Testis (tissue), 3 donors: Measurements from ENCODE around the gene PTH2R. TPM values are rescaled to one million over a fixed set of nuclear protein-coding genes. Genes with fewer than 3 reads are reported as not detected.
"Not testable (repeated sequence)": the region's sequence is repeated elsewhere in the genome, so short reads cannot be mapped to it uniquely, and the experiment has no call there.

Experiments
- DNase-seq: peaks from one replicate; pipeline ENCODE4 v3.0.0-alpha.2; 2019
- H3K27ac ChIP-seq, 2 donors: fragments of 200-600 bp; sonication (generic); one replicate each; pipeline ENCODE4 v1.5.1; 2019
- H3K27me3 ChIP-seq: fragments of 200-600 bp; sonication (generic); one replicate; pipeline ENCODE4 v1.5.1; 2019
- H3K36me3 ChIP-seq: fragments of 200-600 bp; sonication (generic); one replicate; pipeline ENCODE4 v1.5.1; 2017; ENCODE audit warnings: low read depth; ENCODE audit errors: missing control alignments
- H3K4me1 ChIP-seq: fragments of 200-600 bp; sonication (generic); one replicate; pipeline ENCODE4 v1.5.1; 2019
- H3K4me3 ChIP-seq, 2 donors: fragments of 200-600 bp; sonication (generic); one replicate each; pipeline ENCODE4 v1.5.1; 2017 to 2019
- H3K9me3 ChIP-seq: fragments of 200-600 bp; sonication (generic); one replicate; pipeline ENCODE4 v1.5.1; 2017
- CTCF ChIP-seq, 3 experiments: fragments of 450-650 bp in 2 of 3; fragments of 200-600 bp in 1 of 3; sonication (generic) in 1 of 3; IDR thresholded peaks; one replicate each; pipeline ENCODE4 v1.5.1; 2016 to 2019; ENCODE audit warnings: antibody characterized with exemption in 3 of 3, mild to moderate bottlenecking in 2 of 3, moderate library complexity in 1 of 3
- POLR2A ChIP-seq: fragments of 450-650 bp; IDR thresholded peaks from one replicate; pipeline ENCODE4 v1.6.1; 2017; ENCODE audit warnings: antibody characterized with exemption, mild to moderate bottlenecking, moderate library complexity
- WGBS, 2 donors: methylation state at CpG; one replicate each; pipeline ENCODE4 v1.1.5; 2018; 5-methylcytosine and 5-hydroxymethylcytosine counted together
- intact Hi-C: fragments of 100-400 bp; cut with DNase I; formaldehyde crosslinking; loops from one replicate; pipeline ENCODE4 v1.15.1; 2023; ENCODE audit warnings: low total_unique reads
- polyA plus RNA-seq: library from polyadenylated mRNA; stranded (reverse); fragments of 350-450 nt; fragmentation: Illumina TruSeq; extraction: RNeasy Lipid Tissue Mini Kit (QIAGEN cat#74804); gene quantifications from one replicate; pipeline ENCODE4 v1.2.3, GENCODE V29; 2014; ENCODE audit warnings: low read depth, low replicate concordance; ENCODE audit not compliant: insufficient read depth
- total RNA-seq, 2 donors: library from RNA; depleted of rRNA; stranded (reverse); fragments of >200 nt; gene quantifications; one replicate each; pipeline ENCODE4 v1.2.3, GENCODE V29; 2016

Gene PTH2R
- total and polyA plus RNA-seq, 3 donors from 2014 or later, result 1.3 to 1.9 (median 1.5) TPM

DNA sequence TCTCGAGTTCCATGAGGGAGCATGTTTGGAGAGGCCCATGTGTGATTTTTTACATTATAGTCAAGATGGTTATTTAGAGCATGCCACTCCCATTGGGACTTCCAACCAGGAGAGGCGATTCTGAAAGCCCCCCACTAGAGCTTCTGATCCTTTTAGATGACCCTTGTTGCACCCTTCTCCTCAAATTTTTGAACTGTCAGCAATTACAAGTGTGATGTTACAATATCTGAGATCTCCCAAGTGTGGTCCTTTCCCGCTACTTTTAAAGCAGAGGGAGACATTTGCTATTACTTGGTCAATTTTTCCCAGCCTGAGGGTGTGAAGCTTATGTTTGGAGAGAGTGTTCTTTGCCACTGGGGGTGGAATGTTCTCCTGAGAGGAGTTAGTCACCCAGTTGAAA is 16.7 kb upstream of the PTH2R start:
- intact Hi-C loops, result no loop called here
- Histone ChIP-seq H3K4me3 (no peak overlapping the region), H3K27ac (no peak overlapping the region), H3K27me3 (no peaks in the 10 kb centered on the region), H3K9me3 (no peaks in the 10 kb centered on the region), H3K4me1 (no peaks in the 10 kb centered on the region), H3K36me3 (no peaks in the 10 kb centered on the region)
- DNase-seq, result no peak
- WGBS, 2 donors, result 87 to 94% methylated on average over 3 of the region's 3 CpGs
- no peak for TF ChIP-seq POLR2A
- no peak for TF ChIP-seq CTCF (IDR thresholded peaks at IDR 0.05)

GRCh38 chr2:208392300-208392699 is 14.3 kb upstream of the PTH2R start:
- WGBS, 2 donors, result 83 to 94% methylated on average over 3 of the region's 3 CpGs
- Histone ChIP-seq H3K36me3 (no peaks in the 10 kb centered on the region), H3K27me3 (no peaks in the 10 kb centered on the region), H3K4me3 (no peak overlapping the region), H3K4me1 (no peaks in the 10 kb centered on the region), H3K9me3 (no peaks in the 10 kb centered on the region), H3K27ac (no peak overlapping the region)
- TF ChIP-seq POLR2A (no peak), CTCF (IDR thresholded peaks at IDR 0.05) (no peak)
- intact Hi-C loops, result no loop called here
- DNase-seq, result no peak

- H3K4me1 ChIP-seq, intact Hi-C loops, H3K27ac ChIP-seq, H3K9me3 ChIP-seq, H3K27me3 ChIP-seq, DNase-seq, H3K36me3 ChIP-seq, H3K4me3 ChIP-seq: not testable (repeated sequence)
- 94 to 99% methylated on average over 4 of the region's 4 CpGs for WGBS, 2 donors
These were observed 9.8 kb upstream of the PTH2R start for GRCh38 chr2:208396796-208397195.

GRCh38 chr2:208399201-208399600 is 7.4 kb upstream of the PTH2R start:
- Histone ChIP-seq H3K4me1 (no peaks in the 10 kb centered on the region), H3K27me3 (no peaks in the 10 kb centered on the region), H3K4me3 (no peak overlapping the region), H3K9me3 (no peaks in the 10 kb centered on the region), H3K27ac (no peak overlapping the region), H3K36me3 (no peaks in the 10 kb centered on the region)
- DNase-seq, result no peak
- no peak for TF ChIP-seq CTCF (IDR thresholded peaks at IDR 0.05)
- no peak for TF ChIP-seq POLR2A
- 71 to 80% methylated on average over 1 of the region's 1 CpG for WGBS, 2 donors
- intact Hi-C loops, result no loop called here

GRCh38 chr2:208407667-208408066 is 1.1 kb downstream of the PTH2R start:
- Histone ChIP-seq H3K4me3 (no peak overlapping the region), H3K9me3 (no peaks in the 10 kb centered on the region), H3K27me3 (no peaks in the 10 kb centered on the region), H3K36me3 (no peaks in the 10 kb centered on the region), H3K27ac (no peak overlapping the region), H3K4me1 (no peaks in the 10 kb centered on the region)
- DNase-seq, result no peak
- WGBS, 2 donors, result 6 to 7% methylated on average over 9 of the region's 9 CpGs
- intact Hi-C loops, result no loop called here
- TF ChIP-seq POLR2A (no peak), CTCF (IDR thresholded peaks at IDR 0.05) (peak in 2 of 3 experiments; percentile 29)
